Psoas muscle (tissue), 8 donors: ENCODE measurements around the gene CEP19. TPM values are rescaled to one million over a fixed set of nuclear protein-coding genes. Genes with fewer than 3 reads are reported as not detected.
"Not testable (repeated sequence)": the region's sequence is repeated elsewhere in the genome, so short reads cannot be mapped to it uniquely, and the experiment has no call there.

Experiments
- ATAC-seq, 4 donors: fragments of 200-7000 bp; cut with Tn5 transposase; one replicate each; pipeline ENCODE4 v1.9.1; 2020; ENCODE audit warnings: moderate library complexity in 3 of 4, mild to moderate bottlenecking in 2 of 4
- DNase-seq, 2 donors: peaks; one replicate each; pipeline ENCODE4 v3.0.0-alpha.2; 2020
- H3K27ac ChIP-seq: fragments of 200-600 bp; one replicate; pipeline ENCODE4 v1.8.0; 2022
- H3K27me3 ChIP-seq, 3 donors: fragments of 200-600 bp in 1 of 3; one replicate each; pipeline versions ENCODE4 v1.6.1 to v1.8.0; 2013 to 2022; ENCODE audit warnings: low read length in 2 of 3, mild to moderate bottlenecking in 2 of 3, moderate library complexity in 1 of 3; ENCODE audit not compliant: insufficient read depth in 3 of 3
- H3K36me3 ChIP-seq, 2 donors: fragments of 200-600 bp in 1 of 2; one replicate each; pipeline versions ENCODE4 v1.6.1 to v1.8.0; 2013 to 2022; ENCODE audit warnings: low read depth in 1 of 2, mild to moderate bottlenecking in 1 of 2, moderate library complexity in 1 of 2; ENCODE audit not compliant: insufficient read depth in 1 of 2
- H3K4me1 ChIP-seq: fragments of 200-600 bp; one replicate; pipeline ENCODE4 v1.8.0; 2022
- H3K4me3 ChIP-seq: fragments of 200-600 bp; one replicate; pipeline ENCODE4 v1.8.0; 2022; ENCODE audit warnings: mild to moderate bottlenecking
- H3K9me3 ChIP-seq: fragments of 200-600 bp; one replicate; pipeline ENCODE4 v1.8.0; 2022
- WGBS, 3 donors: extraction: QIAGEN DNeasy Blood & Tissue Kit; methylation state at CpG; one replicate each; pipeline versions ENCODE4 v1.1.6 to v1.1.7; 2013; 5-methylcytosine and 5-hydroxymethylcytosine counted together
- intact Hi-C, 2 donors: fragments of 100-400 bp; cut with DNase I; formaldehyde crosslinking; loops; one replicate each; pipeline versions ENCODE4 v1.11.0 to v1.14.2; 2022
- polyA plus RNA-seq, 3 donors: library from polyadenylated mRNA; stranded (reverse); fragments of 200-250 nt; gene quantifications; one replicate each; pipeline ENCODE4 v1.2.3, GENCODE V29; 2013
- total RNA-seq, 4 donors: library from RNA; stranded (reverse); fragmentation: NEBNext Ultra II Directional in 2 of 4; extraction: Animal tissue kit (Norgen Biotek cat#: 25700) in 2 of 4; gene quantifications; one replicate each; pipeline versions ENCODE4 v1.2.1 to v1.2.4, GENCODE V29; 2021 to 2023
- TF ChIP-seq, protein P1 (sequence below): fragments of 200-600 bp; IDR thresholded peaks from one replicate; pipeline ENCODE4 v1.8.0; 2022; ENCODE audit warnings: antibody characterized with exemption
- donor health status: healthy with polysubstance abuse.
- donor health status: DM: no; HTN: no; CAD: no; lungs with moderate emphysema.
- donor health status: Bipolar disorder and iron deficiency.
- donor health status: healthy.
- donor health status: DM: yes; HTN: yes; CAD: no.
- donor health status: DM: no; HTN: no; CAD: no.
- donor health status: DM: no; HTN: no; CAD: no.
- donor health status: DM: yes; HTN: yes; CAD: no.

CEP19 gene
- total and polyA plus RNA-seq, 7 donors: 0.30 to 6.2 (median 0.67) TPM

- DNase-seq: no peak
- no peaks in the 10 kb centered on the region for H3K27me3 ChIP-seq
- no peak overlapping the region for H3K27ac ChIP-seq
- ATAC-seq: no peak
- H3K4me1 ChIP-seq: no peaks in the 10 kb centered on the region
- intact Hi-C loops: no loop called here
- 72 to 90% (median 89%) methylated on average over 7 of the region's 7 CpGs for WGBS, 3 donors
- H3K9me3 ChIP-seq: no peaks in the 10 kb centered on the region
- H3K36me3 ChIP-seq: peaks cover 4 to 52% of the 10 kb centered on the region in 2 donors
- TF ChIP-seq, protein P1, sequence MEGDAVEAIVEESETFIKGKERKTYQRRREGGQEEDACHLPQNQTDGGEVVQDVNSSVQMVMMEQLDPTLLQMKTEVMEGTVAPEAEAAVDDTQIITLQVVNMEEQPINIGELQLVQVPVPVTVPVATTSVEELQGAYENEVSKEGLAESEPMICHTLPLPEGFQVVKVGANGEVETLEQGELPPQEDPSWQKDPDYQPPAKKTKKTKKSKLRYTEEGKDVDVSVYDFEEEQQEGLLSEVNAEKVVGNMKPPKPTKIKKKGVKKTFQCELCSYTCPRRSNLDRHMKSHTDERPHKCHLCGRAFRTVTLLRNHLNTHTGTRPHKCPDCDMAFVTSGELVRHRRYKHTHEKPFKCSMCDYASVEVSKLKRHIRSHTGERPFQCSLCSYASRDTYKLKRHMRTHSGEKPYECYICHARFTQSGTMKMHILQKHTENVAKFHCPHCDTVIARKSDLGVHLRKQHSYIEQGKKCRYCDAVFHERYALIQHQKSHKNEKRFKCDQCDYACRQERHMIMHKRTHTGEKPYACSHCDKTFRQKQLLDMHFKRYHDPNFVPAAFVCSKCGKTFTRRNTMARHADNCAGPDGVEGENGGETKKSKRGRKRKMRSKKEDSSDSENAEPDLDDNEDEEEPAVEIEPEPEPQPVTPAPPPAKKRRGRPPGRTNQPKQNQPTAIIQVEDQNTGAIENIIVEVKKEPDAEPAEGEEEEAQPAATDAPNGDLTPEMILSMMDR: no peak
- no peak overlapping the region for H3K4me3 ChIP-seq
Observed at GRCh38 chr3:196726788-196727675, 15.0 kb upstream of the CEP19 start.

GRCh38 chr3:196721097-196721496 is 9.0 kb upstream of the CEP19 start:
- ATAC-seq (no peak), DNase-seq (no peak)
- Histone ChIP-seq H3K4me1 (no peaks in the 10 kb centered on the region), H3K27me3 (no peaks in the 10 kb centered on the region), H3K9me3 (no peaks in the 10 kb centered on the region), H3K36me3 (peaks cover 3 to 56% of the 10 kb centered on the region in 2 donors), H3K27ac (no peak overlapping the region), H3K4me3 (no peak overlapping the region)
- intact Hi-C loops: no loop called here
- WGBS, 3 donors: 50 to 99% (median 97%) methylated on average over 2 of the region's 2 CpGs
- TF ChIP-seq, protein P1: no peak

- ATAC-seq, H3K4me3 ChIP-seq, intact Hi-C loops, DNase-seq, H3K27ac ChIP-seq, H3K27me3 ChIP-seq, H3K4me1 ChIP-seq, H3K9me3 ChIP-seq: not testable (repeated sequence)
- WGBS, 3 donors: 90 to 93% (median 91%) methylated on average over 3 of the region's 3 CpGs
- peaks cover 3 to 36% of the 10 kb centered on the region in 2 donors for H3K36me3 ChIP-seq
Observed at GRCh38 chr3:196717162-196717561, 5.1 kb upstream of the CEP19 start.

DNA sequence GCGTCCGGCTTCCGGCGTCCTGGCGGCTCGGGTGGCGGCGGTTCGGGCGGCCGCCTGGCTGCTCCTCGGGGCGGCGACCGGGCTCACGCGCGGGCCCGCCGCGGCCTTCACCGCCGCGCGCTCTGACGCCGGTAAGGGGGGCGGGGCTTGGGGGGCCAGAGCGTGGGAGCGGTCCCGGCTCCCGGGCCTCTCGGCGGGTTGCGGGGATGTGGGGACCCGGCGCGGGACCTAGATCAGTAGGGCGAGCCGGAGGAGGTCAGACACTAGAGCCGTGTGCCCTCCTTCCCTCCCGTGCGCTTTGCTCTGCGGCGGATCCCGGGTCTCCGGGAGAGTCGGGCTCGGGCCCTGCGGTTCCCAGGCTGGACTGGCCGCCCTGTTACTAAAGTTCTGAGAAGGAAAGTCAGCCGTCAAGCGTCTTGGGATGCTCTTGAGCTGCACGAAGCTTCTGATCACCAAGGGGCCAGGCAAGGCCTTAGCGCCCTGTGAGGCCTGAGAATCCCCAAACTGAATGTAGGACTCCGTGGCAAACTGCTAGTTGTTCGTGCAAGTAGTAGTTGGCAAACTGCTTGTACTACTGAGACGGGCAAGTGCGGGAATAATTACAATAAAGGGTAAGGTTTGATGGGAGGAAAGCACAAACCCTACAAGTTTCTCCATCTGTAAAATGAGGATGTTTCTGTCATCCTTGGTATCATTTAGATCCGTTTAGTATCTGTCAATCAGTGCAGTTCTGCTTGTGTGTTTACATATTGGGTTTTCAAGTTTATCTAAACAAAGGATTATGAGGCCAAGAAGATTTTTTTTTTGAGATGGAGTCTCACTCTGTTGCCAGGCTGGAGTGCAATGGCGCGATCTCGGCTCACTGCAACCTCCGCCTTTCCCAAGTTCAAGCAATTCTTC is 714 bp upstream of the CEP19 start:
- H3K27me3 ChIP-seq: no peaks in the 10 kb centered on the region
- TF ChIP-seq, protein P1: no peak
- H3K9me3 ChIP-seq: no peaks in the 10 kb centered on the region
- peaks cover 16% of the 10 kb centered on the region for H3K4me1 ChIP-seq
- DNase-seq (peak; percentile 77 to 83), ATAC-seq (peak; percentile 81 to 86 (median 84))
- WGBS, 3 donors: 5 to 12% (median 6%) methylated on average over 30 to 64 of the region's 64 CpGs
- intact Hi-C loops: no loop called here
- peaks cover 0 to 9% of the 10 kb centered on the region in 2 donors for H3K36me3 ChIP-seq
- H3K4me3 ChIP-seq: peak overlapping the region; percentile 94
- H3K27ac ChIP-seq: peak overlapping the region; percentile 93

DNA sequence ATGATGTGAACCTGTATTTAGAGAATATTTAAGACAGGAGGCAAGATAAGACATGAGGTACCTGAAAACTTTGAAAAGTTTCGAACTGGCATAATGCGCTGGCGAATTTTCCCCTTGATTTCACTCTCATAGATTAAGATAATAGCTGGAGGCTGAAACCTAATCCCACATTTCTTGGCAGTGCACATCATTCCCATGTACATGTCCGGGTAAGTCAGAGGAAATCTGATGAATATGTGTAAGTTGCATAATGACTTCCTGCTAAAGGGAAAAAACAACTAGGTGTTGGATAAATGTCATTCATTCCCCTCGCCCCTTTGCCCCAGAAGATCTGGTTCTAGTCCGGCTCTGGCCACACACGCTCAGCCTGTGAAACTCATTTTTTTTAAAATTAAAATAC is 3.6 kb downstream of the CEP19 start:
- no peak for DNase-seq
- Histone ChIP-seq H3K27me3 (no peaks in the 10 kb centered on the region), H3K4me1 (peaks cover 12% of the 10 kb centered on the region), H3K36me3 (no peaks in the 10 kb centered on the region), H3K9me3 (no peaks in the 10 kb centered on the region), H3K4me3 (no peak overlapping the region), H3K27ac (no peak overlapping the region)
- TF ChIP-seq, protein P1: no peak
- WGBS, 3 donors: 74 to 79% (median 77%) methylated on average over 7 of the region's 7 CpGs
- intact Hi-C loops: no loop called here
- ATAC-seq: no peak
